Gastrocnemius medialis (tissue), 4 donors: ENCODE measurements around the gene CLK2.

ENCODE experiments used
- CTCF ChIP-seq, 5 experiments: fragments of 450-650 bp in 3 of 5; fragments of 200-600 bp in 2 of 5; sonication (generic) in 2 of 5; IDR thresholded peaks in 4 of 5; conservative IDR thresholded peaks in 1 of 5; 1 replicate in 4 of 5; 2 replicates in 1 of 5; pipeline ENCODE4 v1.5.1; 2016 to 2019; ENCODE audit warnings: antibody characterized with exemption in 5 of 5, mild to moderate bottlenecking in 3 of 5, moderate library complexity in 3 of 5
- POLR2A ChIP-seq, 2 donors: fragments of 450-650 bp; IDR thresholded peaks; one replicate each; pipeline ENCODE4 v1.6.1; 2017; ENCODE audit warnings: antibody characterized with exemption in 2 of 2, mild to moderate bottlenecking in 2 of 2, moderate library complexity in 2 of 2

- no peak for TF ChIP-seq CTCF (IDR thresholded peaks at IDR 0.05 in 4 of 5, conservative IDR thresholded peaks at IDR 0.05 in 1 of 5)
- no peak for TF ChIP-seq POLR2A (IDR thresholded peaks at IDR 0.05)
These were observed 54.3 kb downstream of the CLK2 start for GRCh38 chr1:155218854-155219591.
